Neural progenitor cell (in vitro differentiated cells): Measurements from ENCODE around the gene PLOD1.

Experiments used
- CTCF ChIP-seq: fragments of 200-600 bp; sonication (generic); IDR thresholded peaks from 2 replicates; pipeline ENCODE4 v1.5.1; 2017; ENCODE audit warnings: antibody characterized with exemption, mild to moderate bottlenecking
- EZH2 ChIP-seq: fragments of 200-600 bp; sonication (generic); IDR thresholded peaks from 2 replicates; pipeline ENCODE4 v1.6.1; 2017; ENCODE audit warnings: antibody characterized with exemption, mild to moderate bottlenecking, moderate library complexity
- EZH2phosphoT487 ChIP-seq: fragments of 200-600 bp; sonication (generic); IDR thresholded peaks from 2 replicates; pipeline ENCODE4 v1.6.1; 2017; ENCODE audit warnings: antibody characterized with exemption

GRCh38 chr1:12009318-12009947 lies 74.9 kb downstream of the PLOD1 start:
- TF ChIP-seq CTCF (no peak), EZH2phosphoT487 (no peak), EZH2 (no peak)
